ENCODE data around the gene SHLD2.
A peak's percentile ranks its signal among the peaks of the same experiment; 100 is the strongest.
"Not testable (repeated sequence)": the region's sequence is repeated elsewhere in the genome, so short reads cannot be mapped to it uniquely, and the experiment has no call there.

The SHLD2 gene

DNA sequence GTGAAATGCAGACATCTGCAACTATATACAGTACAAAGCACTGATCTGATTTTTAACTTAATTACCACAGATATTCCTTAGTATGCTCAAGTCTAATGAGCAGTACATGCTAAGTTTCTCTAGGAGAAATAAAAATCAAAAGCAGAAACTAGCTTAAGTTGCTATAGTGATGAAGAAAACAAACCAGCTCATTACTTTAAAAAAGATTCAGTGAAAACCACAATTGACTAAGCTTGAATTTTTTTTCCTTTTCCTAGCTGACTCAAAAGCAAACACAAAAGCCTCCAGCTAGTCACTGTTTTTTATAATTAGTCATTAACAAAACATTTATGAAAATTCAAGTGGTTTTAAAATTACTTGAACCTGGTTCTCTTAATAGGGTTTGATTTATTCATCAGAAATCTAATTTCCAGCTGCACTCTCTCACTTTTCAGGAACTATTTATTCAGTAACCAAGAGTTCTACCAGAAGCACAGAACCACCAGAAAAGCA, 10.7 kb upstream of the SHLD2 start:
- DNase-seq: not testable (repeated sequence)

DNA sequence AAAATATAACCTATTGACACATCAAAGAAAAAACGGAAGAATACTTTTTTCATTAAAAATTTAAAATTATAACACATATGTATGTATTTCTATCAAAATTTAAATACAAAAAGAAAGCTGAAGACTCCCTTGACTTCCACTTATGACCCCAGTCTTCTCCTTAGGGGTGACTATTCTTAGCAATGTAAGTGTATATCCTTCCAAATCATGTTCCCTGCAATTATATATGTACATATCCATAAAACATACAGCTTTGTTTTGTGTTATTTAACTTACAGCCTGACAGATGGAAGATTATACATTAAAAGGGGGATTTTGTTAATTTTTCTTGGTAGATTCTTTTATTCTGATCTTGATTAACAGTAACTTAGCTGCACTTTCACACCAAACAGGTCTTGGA, 9.5 kb upstream of the SHLD2 start:
- no peak for DNase-seq

DNA sequence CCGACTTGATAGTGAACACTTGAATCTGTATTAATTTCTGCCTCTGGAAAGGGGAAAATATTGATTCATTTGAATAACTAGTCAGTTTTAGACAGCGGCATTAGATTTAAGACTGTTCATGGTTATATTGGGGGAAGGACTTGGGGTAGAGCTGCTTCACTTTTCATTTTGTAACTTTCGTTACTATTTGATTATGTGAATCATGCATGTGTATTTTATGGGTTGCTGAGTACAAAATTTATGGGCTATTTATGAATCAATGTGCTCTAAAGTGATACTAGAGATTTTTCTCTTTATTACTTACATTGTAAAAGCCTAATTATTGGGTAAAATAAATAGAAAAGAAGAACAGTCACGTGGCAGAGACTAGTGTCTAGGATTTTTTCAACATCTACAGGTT, 5.3 kb upstream of the SHLD2 start:
- DNase-seq: no peak

DNA sequence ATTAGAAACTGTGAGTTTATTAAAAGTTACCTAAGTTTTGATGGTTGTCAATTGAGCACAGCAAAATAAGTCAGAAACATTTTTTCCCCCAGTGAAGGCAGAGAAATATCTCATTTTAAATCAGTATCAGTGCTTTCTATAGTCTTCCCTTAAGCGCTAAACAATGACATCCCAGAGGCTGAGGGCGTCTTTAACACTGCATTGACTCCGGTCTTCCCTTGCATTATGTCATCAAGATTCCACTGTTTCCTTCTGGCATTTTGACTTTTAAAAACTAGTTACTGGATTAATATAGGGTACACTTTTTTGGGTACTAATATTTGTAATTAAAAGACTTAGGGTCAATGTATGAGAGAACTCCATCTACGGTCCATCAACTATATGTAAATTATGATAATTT, 4.2 kb upstream of the SHLD2 start:
- no peak for DNase-seq

DNA sequence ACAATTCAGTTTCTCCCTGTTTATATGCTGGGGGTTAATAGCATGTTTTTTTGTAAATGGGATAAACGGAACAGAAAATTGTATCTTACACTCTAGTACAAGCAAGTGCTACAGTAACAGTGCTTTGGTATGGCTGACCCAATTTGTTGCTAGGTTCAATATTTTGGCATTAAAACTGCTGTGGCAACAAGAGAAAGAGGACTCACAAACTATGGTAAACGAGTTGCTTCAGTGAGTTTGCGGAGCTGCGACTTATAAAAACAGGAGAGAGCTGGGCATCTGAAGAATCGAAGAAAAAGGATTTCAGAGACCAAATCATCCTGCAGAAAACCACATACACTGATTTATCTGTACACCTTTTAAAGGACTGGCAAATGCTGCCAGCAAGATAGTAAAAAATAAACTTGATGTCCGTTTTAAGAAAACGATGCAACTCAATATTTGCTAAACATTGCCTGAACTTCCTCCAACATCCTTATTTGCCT, 2.6 kb upstream of the SHLD2 start:
- no peak for DNase-seq

DNA sequence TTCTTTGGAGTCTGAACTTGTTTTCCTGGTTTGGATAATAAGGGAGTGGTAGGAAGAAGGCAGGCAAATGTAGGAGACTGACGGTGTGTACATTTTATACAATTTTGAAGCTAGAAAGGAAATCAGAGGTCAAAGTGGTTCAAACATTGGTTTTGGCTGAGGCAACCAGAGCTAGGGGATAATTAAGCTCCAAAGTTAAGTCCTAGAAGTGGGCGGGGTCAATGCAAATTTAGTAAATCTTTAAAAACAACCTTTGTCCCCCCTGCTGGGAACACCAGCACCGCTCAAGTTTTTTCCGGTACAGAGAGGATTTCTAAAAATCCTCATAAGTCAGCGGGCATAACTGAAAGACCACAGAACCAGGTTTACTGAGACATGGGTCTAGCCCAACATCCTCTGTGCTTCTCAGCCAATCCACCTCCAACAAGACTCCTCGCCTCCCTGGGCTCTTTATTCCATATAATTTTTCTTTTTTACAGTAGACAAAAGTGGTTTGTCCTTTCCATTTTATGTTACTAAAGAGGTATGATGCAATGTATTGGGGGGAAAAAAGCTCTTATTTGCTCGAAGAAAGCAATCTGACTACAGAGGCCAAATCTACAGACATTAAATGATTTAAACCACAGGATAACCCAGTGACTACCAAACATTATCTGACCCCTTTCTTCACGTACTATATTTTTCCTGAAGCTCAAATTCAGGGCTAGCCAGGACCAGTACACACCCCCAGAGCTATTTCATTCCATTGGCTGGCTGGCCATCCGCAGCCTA, 2.0 kb upstream of the SHLD2 start:
- no peak for DNase-seq

DNA sequence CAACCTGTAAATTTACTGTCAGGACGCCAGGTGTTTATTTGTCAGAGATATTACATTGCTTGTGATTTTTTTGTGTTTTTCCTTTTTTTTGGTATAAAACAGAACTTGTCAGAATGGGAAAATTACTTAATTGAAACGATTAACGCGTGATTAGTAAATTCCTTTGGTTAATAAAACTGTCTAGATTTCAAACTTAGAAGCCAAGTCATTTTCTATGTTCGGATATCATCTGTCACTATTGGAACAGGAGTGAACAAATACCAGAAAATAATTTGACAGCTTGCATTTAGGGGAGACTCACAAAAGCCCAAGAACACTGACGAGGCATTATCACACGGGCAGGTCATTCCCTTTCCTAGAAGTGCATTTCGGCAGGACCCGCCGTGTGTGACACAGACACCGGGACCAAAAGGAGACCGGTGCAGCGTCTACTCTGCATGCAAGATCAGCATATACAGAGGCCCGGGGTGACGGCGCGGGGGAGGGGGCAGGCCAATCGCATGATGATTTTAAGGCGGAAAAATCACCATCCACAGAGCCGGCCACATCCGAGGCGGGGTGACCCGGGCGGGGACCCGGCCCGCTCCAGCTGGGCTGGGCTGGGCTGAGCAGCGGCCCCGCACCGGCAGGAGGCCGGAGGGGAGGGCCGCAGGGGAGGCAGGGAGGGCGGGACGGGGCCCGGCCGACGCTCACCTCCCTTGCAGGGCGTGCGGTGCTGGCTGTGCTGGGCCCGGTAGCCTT, 1.2 kb upstream of the SHLD2 start:
- peak; percentile 32 for DNase-seq

DNA sequence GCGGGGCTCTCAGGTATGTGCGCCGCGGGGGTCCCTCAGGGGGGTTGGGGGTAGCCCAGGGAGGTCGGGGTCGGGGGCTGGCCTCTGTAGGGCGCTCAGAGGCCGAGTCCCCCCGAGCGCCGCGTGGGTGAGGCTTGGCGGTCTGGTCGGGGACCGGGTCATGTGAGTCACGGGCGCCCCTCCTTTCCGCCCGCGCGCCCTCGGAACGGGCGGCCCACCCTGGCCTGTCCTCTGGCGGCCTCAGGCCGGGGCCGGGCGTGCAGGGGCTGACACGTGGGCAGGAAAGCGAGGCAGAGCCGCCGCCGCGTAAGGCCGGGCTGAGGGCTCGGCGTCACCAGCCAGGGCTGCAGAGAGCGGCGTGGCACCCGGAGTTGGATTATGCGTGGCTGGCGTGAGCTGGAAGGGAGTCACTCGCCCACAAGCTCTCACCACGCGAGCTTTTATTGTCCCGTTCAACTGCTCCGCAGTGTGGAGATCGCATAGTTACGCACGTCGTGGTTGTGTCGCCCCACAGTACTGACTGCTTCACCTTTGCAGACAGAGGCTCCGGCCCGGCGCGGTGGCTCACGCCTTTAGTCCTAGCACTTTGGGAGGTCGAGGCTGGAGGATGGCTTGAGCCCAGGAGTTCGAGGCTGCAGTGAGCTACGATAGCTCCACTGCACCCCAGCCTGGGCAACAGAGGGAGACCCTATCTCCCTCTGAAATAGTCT, 385 bp downstream of the SHLD2 start:
- DNase-seq: no peak

DNA sequence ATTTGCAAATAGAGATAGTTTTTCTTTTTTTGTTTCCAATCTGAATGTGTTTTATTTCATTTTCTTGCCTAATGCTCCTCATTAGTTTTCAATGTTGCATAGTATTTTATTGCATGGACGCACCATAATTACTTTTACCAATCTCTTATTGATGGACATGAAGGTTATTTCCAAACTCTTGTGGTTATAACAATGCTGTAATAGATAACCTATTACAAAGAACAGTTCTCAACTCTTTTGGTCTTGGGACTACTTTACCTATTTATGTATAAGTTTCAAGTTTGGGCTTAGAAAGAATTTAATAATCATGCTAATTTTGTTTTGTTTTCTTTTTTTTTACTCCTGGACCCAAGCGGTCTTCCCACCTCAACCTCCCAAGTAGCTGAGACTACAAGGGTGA, 7.0 kb downstream of the SHLD2 start:
- DNase-seq: no peak

DNA sequence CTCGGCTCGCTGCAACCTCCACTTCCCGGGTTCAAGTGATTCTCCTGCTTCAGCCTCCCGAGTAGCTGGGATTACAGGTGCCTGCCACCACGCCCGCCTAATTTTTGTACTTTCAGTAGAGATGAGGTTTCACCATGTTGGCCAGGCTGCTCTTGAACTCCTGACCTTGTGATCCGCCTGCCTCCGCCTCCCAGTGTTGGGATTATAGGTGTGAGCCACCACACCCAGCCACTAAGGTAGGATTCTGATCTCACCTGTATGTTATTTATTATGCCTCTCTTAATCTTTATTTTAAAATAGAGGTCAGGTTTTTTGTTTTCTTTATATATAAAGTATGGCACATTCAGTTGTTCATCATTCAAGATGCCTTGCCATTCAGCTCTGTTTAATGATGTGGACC, 9.7 kb downstream of the SHLD2 start:
- not testable (repeated sequence) for DNase-seq

DNA sequence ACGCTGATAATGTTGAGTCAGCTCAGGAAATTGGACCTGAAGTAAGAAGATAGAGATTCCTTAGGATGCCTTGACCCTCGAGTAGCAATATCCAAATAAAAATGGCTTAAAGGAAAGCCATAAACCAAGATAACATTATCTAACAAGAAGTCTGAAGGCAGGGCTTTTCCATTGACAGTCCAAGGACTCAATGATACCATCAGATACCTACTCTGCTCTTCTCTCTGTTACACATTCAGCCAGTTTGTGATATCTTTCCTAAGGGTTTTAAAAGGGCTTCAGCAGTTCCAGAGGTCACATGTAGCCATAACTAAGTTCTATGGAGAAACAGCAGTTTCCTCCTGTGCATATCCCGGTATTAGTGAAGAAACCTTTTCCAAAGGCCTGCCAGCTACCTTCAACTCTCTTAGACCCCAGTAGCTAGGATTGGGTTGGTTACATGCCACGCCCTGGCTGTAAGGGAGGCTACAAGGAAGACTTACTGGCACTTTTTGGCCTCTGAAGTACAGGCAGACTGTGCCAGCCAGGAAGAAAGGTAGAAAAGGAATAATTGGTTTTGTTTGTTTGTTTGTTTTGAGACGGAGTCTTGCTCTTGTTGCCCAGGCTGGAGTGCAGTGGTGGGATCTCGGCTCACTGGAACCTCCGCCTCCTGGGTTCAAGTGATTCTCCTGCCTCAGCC, 10.6 kb downstream of the SHLD2 start:
- no peak for DNase-seq

DNA sequence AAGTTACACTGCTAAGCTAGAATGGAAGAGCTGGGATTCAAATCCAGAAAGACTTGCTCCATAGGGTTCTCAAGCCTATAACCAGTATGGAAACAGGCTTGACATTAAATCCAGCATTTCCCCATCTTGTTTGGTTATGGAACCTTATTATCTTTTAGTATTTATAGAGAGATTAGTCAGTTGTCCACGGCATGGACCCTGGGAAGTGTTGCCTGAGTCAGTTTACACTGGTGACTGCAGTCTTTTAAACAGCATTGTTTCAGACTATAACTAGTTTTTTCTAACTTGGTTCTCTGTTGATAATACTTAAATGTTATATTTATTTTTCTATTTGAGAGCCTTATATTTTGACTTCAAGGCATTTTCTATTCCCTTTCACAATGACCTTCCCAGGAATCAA, 23.1 kb downstream of the SHLD2 start:
- not testable (repeated sequence) for DNase-seq

DNA sequence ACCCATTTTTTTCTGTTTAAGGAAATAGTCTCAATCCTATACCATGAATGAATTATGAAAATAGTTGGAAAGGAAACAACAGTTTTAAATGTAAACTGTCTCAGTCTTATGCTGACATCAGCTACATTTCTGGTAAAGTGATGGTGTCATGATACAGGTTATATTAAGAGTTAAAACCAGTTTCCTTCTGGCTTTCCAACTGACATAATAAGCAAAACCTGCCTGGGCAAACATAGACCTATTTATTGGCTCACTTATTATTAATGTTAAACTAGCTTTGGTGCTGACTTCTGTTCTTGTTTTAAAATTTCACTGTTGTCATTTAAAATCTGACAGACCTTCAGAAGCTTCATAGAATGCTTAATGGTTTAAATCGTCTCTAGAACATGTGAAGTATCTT, 24.0 kb downstream of the SHLD2 start:
- DNase-seq: not testable (repeated sequence)

DNA sequence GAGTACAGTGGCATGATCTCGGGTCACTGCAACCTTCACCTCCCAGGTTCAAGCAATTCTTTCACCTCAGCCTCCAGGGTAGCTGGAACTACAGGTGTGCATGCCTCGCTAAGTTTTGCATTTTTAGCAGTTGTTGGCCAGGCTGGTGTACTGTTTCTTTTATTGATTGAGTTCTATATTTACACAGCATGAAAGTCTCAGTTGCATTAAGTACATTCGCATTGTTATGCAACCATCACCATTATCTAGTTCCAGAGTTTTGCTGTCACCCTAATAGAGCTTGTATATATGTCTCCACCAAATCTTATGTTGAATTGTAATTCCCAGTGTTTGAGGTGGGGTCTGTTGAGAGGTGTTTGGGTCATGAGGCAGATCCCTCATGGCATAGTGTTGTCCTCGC, 28.3 kb downstream of the SHLD2 start:
- not testable (repeated sequence) for DNase-seq

DNA sequence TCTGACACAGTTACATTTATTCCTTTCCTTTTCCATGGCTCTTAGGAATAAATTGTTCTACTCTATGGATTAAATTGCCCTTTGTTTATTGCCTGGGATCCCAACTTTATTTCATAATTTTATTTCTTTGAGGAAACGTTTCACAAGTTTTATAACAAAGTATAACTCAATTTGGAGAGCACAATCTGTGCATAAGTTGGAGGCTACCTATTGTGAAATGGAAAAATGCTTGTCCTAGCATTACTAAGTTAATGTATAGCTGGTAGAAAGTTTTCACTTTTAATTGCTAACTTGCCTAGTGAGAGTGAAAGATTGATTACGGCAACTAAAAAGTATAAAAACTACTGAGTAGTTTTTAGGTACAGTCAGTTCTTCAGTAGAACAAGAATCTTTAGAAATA, 32.0 kb downstream of the SHLD2 start:
- not testable (repeated sequence) for DNase-seq

DNA sequence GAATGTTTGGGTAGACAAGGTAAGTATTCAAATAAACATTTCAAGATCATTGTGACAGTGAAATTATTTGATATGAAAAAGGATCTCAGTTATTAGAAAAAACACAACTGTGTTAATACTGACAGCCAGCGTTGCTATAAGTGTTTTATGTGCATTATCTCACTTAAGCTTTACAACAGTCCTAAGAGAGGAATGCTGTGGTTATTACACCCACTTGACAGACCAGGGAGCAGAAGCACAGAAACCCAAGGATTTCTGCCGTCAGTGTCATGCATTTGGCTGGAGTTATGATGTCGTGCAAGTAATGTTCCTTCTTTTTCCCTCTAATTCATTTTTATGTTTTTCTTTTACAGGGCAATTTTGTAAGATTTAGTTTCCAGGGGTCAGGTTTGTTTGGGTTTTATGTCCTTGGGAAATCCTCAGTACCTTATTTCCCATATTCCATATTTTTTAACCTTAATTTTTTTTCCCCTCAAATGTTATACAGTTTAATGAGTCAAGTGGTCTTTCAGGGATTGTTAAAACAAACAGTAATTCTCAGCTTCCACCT, 32.7 kb downstream of the SHLD2 start:
- DNase-seq: not testable (repeated sequence)

DNA sequence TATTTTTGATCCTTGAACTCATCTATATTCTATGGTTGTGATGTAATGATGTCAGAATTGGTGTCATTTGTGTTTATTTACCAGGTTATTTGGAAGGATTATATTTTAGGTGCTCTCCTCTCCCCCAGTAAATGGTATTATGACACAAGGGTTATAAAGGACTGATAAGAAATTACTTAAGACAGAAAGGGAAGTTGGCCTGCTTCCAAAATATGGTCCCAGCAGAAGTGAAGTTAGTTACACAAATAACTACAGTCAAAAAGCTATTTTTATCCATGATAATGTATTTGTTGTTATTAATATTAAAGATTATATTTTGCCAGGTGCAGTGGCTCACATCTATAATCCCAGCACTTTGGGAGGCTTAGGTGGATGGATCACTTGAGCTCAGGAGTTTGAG, 37.2 kb downstream of the SHLD2 start:
- DNase-seq: not testable (repeated sequence)

DNA sequence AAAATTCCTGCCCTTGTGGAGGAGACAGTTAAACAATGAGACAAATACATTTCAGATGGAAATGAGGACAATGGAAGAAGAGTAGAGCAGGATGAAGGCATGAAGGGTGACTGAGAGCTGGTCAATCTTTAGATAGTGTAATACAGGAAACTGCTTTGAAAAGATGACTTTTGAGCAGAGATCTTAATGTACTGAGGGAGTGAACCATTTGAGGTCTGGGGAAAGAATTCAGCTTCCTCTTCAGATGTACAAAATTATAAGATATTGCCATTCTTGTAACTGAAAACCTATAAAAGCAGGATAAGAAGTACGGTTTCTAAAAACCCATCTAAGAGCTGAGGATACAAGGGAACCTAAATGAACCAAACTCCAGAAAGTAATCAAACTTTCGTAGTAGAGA, 38.9 kb downstream of the SHLD2 start:
- DNase-seq: not testable (repeated sequence)

DNA sequence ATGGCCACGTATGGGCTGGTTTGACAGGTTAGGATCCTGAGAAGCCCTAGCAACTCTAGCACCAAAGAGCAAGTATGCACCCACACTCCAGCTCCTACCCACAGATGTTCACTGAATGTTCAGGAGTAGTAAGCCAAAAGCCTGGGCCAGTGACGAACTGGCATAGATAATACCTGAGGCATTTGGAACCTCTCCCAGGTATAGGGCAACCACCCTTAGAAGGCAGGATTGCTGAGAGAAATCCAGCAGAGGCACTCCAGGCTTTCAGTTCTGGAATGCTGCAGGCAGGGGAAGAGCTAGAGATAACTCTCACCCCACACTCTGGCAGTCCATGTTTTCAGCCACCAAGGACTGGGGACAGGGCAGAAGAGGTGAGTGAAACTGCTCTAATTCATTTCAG, 39.4 kb downstream of the SHLD2 start:
- not testable (repeated sequence) for DNase-seq

DNA sequence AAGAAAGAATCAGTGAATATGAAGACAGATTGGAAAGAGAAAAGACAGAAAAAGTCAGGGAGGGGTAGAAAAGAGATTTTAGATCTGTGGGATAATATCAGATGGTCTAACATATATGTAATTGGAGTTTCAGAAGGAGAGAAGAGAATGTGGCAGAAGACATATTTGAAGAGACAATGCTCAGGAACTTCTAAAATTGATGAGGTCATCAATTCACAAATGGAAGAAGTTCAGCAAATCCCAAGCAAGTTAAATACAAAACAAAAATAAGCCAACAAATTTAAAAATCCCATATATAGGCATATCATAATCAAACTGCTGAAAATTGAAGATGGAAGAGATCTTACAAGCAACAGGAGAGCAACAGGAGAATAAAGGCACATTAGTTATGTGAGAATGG, 42.5 kb downstream of the SHLD2 start:
- DNase-seq: not testable (repeated sequence)

DNA sequence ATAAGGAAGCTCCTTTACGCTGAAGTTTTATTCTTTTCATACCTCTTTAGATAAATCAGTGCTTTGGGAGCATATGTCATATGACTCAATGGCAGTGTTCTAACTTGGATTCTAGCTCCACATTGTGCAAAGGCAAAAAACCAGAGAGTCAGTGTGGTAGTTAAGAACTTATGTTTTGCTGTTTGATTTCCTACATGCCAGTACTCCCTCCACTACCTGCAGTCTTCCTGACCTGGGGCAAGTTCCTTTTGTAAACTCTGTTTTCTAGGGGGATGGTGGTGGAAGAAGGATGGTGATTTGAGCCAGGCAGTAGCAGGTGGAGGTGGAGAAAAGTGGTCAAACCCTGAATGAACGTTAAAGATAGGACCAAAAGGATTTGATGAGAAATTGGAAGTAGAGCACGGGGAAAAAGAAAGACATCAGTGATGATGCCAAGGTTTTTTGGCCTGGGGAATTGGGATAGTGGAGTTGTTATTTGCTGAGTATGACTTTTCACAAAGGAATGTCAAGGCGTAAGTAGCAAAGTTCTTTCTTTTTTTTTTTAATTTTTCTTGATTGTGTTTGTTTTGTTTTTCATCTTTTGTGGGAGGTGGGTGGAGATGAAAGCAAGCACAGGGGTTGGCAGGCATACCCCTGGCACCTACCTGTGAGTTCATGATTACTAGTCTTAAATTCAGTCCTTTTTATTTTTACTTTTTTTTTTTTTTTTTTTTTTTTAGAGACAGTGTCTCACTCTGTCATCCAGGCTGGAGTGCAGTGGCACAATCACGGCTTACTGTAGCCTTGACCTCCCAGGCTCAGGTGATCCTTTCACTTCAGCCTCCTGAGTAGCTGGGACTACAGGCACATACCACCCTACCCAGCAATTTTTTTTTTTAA, 47.5 kb downstream of the SHLD2 start:
- DNase-seq: not testable (repeated sequence)

DNA sequence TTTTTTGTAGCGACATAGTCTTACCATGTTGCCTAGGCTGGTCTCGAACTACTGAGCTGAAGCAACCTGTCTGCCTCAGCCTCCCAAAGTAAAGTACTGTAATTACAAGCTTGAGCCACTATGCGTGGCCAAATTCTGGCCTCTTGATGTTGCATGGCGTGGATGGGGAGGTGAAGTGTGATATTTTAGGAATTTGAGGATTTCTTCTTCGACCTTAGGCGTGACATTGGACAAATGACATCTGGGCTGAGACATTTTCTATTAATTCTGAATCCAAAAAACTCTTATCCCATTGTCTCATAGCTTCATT, 48.1 kb downstream of the SHLD2 start:
- DNase-seq: not testable (repeated sequence)

All from 8988T (cell line).